CD4-positive, alpha-beta T cell treated with Interferon gamma for 1 hour (primary cell): Measurements from ENCODE around the gene PDE2A.

Experiments used
- DNase-seq: peaks from one replicate; pipeline ENCODE4 v3.0.0-alpha.2; 2020

PDE2A gene

GRCh38 chr11:72682238-72682857 lies 8.1 kb upstream of the PDE2A start:
- DNase-seq = no peak

GRCh38 chr11:72681226-72682153 lies 7.3 kb upstream of the PDE2A start:
- no peak for DNase-seq

- DNase-seq = no peak
Measured at GRCh38 chr11:72680624-72681158, 6.5 kb upstream of the PDE2A start.

- DNase-seq = no peak
Measured at GRCh38 chr11:72679869-72680268, 5.6 kb upstream of the PDE2A start.

- DNase-seq = no peak
Measured at GRCh38 chr11:72678524-72678923, 4.3 kb upstream of the PDE2A start.

- peak; percentile 40 for DNase-seq
Measured at GRCh38 chr11:72676861-72677341, 2.7 kb upstream of the PDE2A start.

- DNase-seq = no peak
Measured at GRCh38 chr11:72675221-72675620, 999 bp upstream of the PDE2A start.

GRCh38 chr11:72673284-72673942 lies 809 bp downstream of the PDE2A start:
- no peak for DNase-seq

- DNase-seq = no peak
Measured at GRCh38 chr11:72672597-72673238, 1.5 kb downstream of the PDE2A start.

- no peak for DNase-seq
Measured at GRCh38 chr11:72671152-72672099, 2.8 kb downstream of the PDE2A start.

GRCh38 chr11:72670041-72670440 lies 4.2 kb downstream of the PDE2A start:
- no peak for DNase-seq

GRCh38 chr11:72669527-72669926 lies 4.7 kb downstream of the PDE2A start:
- no peak for DNase-seq

GRCh38 chr11:72668629-72669347 lies 5.4 kb downstream of the PDE2A start:
- DNase-seq = no peak

GRCh38 chr11:72665911-72666472 lies 8.2 kb downstream of the PDE2A start:
- no peak for DNase-seq

- no peak for DNase-seq
Measured at GRCh38 chr11:72662036-72662435, 12.2 kb downstream of the PDE2A start.

- no peak for DNase-seq
Measured at GRCh38 chr11:72661486-72661885, 12.7 kb downstream of the PDE2A start.

GRCh38 chr11:72658989-72659640 lies 15.1 kb downstream of the PDE2A start:
- no peak for DNase-seq

- no peak for DNase-seq
Measured at GRCh38 chr11:72657411-72658100, 16.7 kb downstream of the PDE2A start.

- DNase-seq = no peak
Measured at GRCh38 chr11:72655896-72656464, 18.2 kb downstream of the PDE2A start.
